Activated CD4-positive, alpha-beta memory T cell treated with anti-CD3 and anti-CD28 coated beads for 36 hours (primary cell): ENCODE measurements around the gene GRAMD2B. TPM values are rescaled to one million over a fixed set of nuclear protein-coding genes. Genes with fewer than 3 reads are reported as not detected.

Source experiments
- CTCF ChIA-PET: fragments of 350-600 bp; sonication (Branson Sonifier 250); formaldehyde crosslinking; loops from one replicate; lab custom pipeline; 2021; ENCODE audit warnings: antibody characterized with exemption, inconsistent platforms; lab: Charles Lee
- POLR2A ChIA-PET: fragments of 350-600 bp; sonication (Branson Sonifier 250); formaldehyde crosslinking; loops from one replicate; lab custom pipeline; 2021; ENCODE audit warnings: antibody characterized with exemption; lab: Charles Lee
- DNase-seq: peaks from one replicate; pipeline ENCODE4 v3.0.0-alpha.2; 2020
- H3K27ac Mint-ChIP-seq: one replicate; pipeline ENCODE4 v1.8.0; 2021; ENCODE audit warnings: mixed read lengths
- H3K27me3 Mint-ChIP-seq: one replicate; pipeline ENCODE4 v1.8.0; 2021; ENCODE audit warnings: mixed read lengths
- H3K36me3 Mint-ChIP-seq: one replicate; pipeline ENCODE4 v1.8.0; 2021; ENCODE audit warnings: mixed read lengths
- H3K4me1 Mint-ChIP-seq: one replicate; pipeline ENCODE4 v1.8.0; 2021; ENCODE audit warnings: low read depth, mixed read lengths
- H3K4me3 Mint-ChIP-seq: one replicate; pipeline ENCODE4 v1.8.0; 2021; ENCODE audit warnings: mild to moderate bottlenecking, mixed read lengths
- H3K9me3 Mint-ChIP-seq: one replicate; pipeline ENCODE4 v1.8.0; 2021; ENCODE audit warnings: mixed read lengths
- intact Hi-C: fragments of 100-400 bp; cut with micrococcal nuclease; formaldehyde crosslinking; loops from one replicate; pipeline ENCODE4 v1.15.1; 2023
- total RNA-seq, 2 experiments: library from RNA; stranded (reverse); gene quantifications; one replicate each; pipeline ENCODE4 v1.2.3, GENCODE V29; 2021

Gene GRAMD2B
- total RNA-seq, 2 experiments from 2014 or later = 9.9 to 10.4 TPM

DNA sequence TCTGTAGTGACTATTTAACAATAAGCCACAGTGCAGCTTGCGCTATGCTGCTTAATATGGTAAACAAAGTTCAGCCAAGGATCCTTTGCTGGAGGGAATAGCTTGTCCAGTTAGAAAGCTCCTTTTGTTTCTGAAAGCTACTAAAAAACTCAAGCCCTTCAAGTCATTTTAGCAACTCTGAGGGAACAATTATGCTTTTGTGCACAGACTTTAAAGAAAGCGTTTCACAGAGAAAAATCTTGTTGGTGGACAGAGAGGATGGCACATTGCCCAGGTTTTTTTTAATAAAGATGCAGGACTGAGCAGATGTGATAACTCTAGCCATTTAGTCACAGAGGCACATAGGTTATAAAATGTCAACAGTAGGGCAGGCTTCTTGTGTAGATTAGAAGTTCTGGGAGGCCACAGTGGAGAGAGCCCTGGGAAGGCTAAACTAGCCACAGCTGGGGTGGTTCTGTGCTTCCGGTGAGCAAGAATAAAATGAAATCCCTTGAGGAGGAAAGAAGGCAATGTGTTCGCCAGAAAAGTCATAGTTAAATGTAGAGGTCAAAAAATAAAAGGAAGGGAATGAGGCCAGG, 108.4 kb downstream of the GRAMD2B start:
- no peaks in the 10 kb centered on the region for H3K4me1 Mint-ChIP-seq
- ChIA-PET POLR2A (no interaction called here), CTCF (interaction anchor here (1.0 to 2.2 kb wide), 6 partner anchors 9 to 192 kb away, joined by 3 to 8 read pairs (median 5); no protein-coding TSS in a partner anchor)
- H3K9me3 Mint-ChIP-seq = no peaks in the 10 kb centered on the region
- peaks cover 2% of the 10 kb centered on the region for H3K27me3 Mint-ChIP-seq
- H3K36me3 Mint-ChIP-seq = no peaks in the 10 kb centered on the region
- H3K4me3 Mint-ChIP-seq = no peak overlapping the region
- intact Hi-C loops = no loop called here
- DNase-seq = no peak
- H3K27ac Mint-ChIP-seq = no peak overlapping the region

- CTCF ChIA-PET = interaction anchor here (0.6 to 11.9 kb wide), 5 partner anchors 7 to 195 kb away, joined by 4 to 119 read pairs (median 7); no protein-coding TSS in a partner anchor
- no peak overlapping the region for H3K4me3 Mint-ChIP-seq
- no peaks in the 10 kb centered on the region for H3K4me1 Mint-ChIP-seq
- H3K27ac Mint-ChIP-seq = no peak overlapping the region
- no peak for DNase-seq
- no peaks in the 10 kb centered on the region for H3K36me3 Mint-ChIP-seq
- no peaks in the 10 kb centered on the region for H3K27me3 Mint-ChIP-seq
- POLR2A ChIA-PET = no interaction called here
- no peaks in the 10 kb centered on the region for H3K9me3 Mint-ChIP-seq
- intact Hi-C loops = no loop called here
These were observed 111.3 kb downstream of the GRAMD2B start for GRCh38 chr5:126534553-126534952.

DNA sequence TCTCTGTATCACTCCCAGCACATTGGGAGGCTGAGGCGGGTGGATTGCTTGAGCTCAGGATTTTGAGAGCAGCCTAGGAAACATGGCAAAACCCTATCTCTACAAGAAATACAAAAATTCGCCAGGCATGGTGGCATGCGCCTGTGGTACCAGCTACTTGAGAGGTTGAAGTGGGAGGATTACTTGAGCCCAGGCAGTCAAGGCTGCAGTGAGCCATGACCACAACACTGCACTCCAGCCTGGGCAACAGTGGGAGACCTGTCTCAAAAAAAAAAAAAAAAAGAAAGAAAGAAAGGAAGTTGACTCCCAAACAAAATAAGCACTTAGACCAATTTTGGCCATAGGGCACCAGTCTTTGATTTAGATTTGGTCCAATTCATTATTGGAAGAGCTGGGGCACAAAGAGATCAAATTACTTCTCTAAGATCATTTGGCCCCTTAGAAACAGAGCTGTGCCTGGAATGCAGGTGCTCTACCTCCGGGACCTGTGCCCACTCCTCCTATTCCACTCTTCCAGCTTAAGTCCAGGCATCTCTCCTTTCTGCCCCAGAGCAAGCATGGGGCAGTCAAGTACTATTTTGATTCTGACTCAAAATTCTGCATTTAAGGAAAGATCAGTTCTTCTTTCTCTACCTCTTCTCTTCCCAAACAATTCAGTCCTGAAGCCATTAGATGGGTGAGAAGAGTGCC, 112.8 kb downstream of the GRAMD2B start:
- CTCF ChIA-PET = interaction anchor here (1.5 to 11.9 kb wide), 5 partner anchors 36 to 196 kb away, joined by 4 to 119 read pairs (median 5); no protein-coding TSS in a partner anchor
- Mint-ChIP-seq H3K9me3 (no peaks in the 10 kb centered on the region), H3K4me1 (no peaks in the 10 kb centered on the region), H3K4me3 (no peak overlapping the region), H3K36me3 (no peaks in the 10 kb centered on the region), H3K27ac (no peak overlapping the region), H3K27me3 (no peaks in the 10 kb centered on the region)
- POLR2A ChIA-PET = interaction anchor here (0.7 kb wide), 1 partner anchor 198 kb away, joined by 4 read pairs; no protein-coding TSS in a partner anchor
- DNase-seq = no peak
- intact Hi-C loops = loop anchor here (5.0 kb wide), 1 partner anchor 34 kb away; no protein-coding TSS in a partner anchor

DNA sequence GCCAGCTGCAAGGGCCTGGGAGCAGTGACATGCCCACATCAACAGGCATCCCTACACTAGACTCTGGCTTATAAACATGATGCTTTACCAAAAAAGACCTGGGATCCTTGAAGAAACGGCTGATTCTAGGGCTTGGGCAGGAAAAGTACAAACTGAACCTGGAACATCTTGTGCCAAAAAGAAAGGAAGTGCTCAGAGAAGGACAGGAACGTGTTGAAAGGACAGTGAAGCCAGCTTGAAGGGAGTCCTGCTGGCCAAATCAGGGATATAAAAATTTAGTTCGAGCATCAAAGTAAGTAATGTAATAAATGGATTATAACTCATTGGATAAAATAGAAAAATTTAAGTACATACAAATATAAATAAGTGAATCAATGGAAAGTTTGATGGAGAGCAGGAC, 113.7 kb downstream of the GRAMD2B start:
- Mint-ChIP-seq H3K4me3 (no peak overlapping the region), H3K27me3 (no peaks in the 10 kb centered on the region), H3K36me3 (no peaks in the 10 kb centered on the region), H3K9me3 (no peaks in the 10 kb centered on the region), H3K4me1 (no peaks in the 10 kb centered on the region), H3K27ac (no peak overlapping the region)
- ChIA-PET CTCF (interaction anchor here (1.7 to 11.9 kb wide), 4 partner anchors 167 to 197 kb away, joined by 5 to 119 read pairs (median 58); no protein-coding TSS in a partner anchor), POLR2A (no interaction called here)
- intact Hi-C loops = loop anchor here (5.0 kb wide), 1 partner anchor 35 kb away; no protein-coding TSS in a partner anchor
- no peak for DNase-seq

DNA sequence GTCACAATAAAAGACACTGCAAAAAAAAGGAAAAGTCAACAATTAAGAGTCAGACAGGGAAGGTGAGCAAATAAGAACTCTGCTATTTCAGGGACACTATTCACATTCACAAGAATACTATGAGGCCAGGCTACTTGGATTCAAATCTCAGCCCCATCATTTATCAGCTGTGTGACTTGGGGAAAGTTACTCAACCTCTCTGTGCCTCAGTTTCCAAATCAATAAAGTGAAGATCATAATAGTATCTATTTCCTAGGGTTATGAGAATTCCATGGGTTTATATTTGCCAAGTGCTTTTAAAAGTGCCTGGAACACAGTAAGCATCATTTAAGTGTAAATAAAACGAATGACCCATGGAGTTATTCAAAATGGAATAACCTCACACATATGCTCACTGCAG, 115.4 kb downstream of the GRAMD2B start:
- no peak for DNase-seq
- ChIA-PET CTCF (interaction anchor here (0.6 to 11.9 kb wide), 11 partner anchors 9 to 204 kb away, joined by 3 to 119 read pairs (median 5); partner anchors contain the start of gene PHAX), POLR2A (no interaction called here)
- no peaks in the 10 kb centered on the region for H3K9me3 Mint-ChIP-seq
- intact Hi-C loops = loop anchor here (5.0 kb wide), 1 partner anchor 36 kb away; no protein-coding TSS in a partner anchor
- H3K4me3 Mint-ChIP-seq = no peak overlapping the region
- H3K36me3 Mint-ChIP-seq = no peaks in the 10 kb centered on the region
- no peak overlapping the region for H3K27ac Mint-ChIP-seq
- no peaks in the 10 kb centered on the region for H3K4me1 Mint-ChIP-seq
- no peaks in the 10 kb centered on the region for H3K27me3 Mint-ChIP-seq

DNA sequence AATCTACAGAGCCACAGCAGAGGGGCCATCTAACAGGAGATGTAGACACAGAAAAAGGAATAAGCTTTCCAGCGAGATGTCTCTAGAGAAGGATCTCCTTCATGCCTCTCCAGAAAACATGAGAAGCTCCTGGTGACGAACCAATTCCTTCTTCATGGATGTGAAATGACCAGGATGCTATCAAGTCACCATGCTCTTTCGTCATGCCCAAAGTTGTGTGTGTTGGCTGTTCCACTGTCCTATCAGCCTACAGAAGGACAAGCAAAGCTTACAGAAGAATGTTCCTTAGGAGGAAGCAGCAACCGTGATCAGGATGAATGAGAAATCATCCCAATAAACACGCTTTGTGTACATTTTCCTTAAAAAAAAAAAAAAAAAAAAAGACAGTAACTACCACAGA, 117.4 kb downstream of the GRAMD2B start:
- H3K4me3 Mint-ChIP-seq = no peak overlapping the region
- no peaks in the 10 kb centered on the region for H3K27me3 Mint-ChIP-seq
- no peaks in the 10 kb centered on the region for H3K4me1 Mint-ChIP-seq
- no peak overlapping the region for H3K27ac Mint-ChIP-seq
- intact Hi-C loops = no loop called here
- H3K9me3 Mint-ChIP-seq = no peaks in the 10 kb centered on the region
- H3K36me3 Mint-ChIP-seq = no peaks in the 10 kb centered on the region
- no peak for DNase-seq
- POLR2A ChIA-PET = no interaction called here
- CTCF ChIA-PET = interaction anchor here (1.2 to 11.9 kb wide), 9 partner anchors 9 to 201 kb away, joined by 3 to 119 read pairs (median 12); partner anchors contain the start of gene PHAX

DNA sequence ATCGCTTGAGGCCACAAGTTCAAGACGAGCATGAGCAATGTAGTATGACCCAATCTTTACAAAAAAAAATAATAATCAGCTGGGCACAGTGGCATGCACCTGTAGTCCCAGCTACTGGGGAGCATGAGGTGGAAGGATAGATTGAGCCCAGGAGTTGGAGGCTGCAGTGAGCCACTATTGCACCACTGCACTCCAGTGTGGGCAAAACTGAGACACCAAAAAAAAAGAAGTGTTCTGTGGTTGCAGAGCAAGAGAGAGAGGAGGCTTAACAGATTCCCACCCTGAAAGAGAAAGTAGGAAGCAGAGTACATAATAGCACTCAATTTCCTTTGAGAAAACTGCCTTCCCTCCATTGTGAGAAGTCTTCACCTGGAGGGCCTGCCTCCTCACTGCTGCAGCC, 119.2 kb downstream of the GRAMD2B start:
- POLR2A ChIA-PET = no interaction called here
- Mint-ChIP-seq H3K27me3 (no peaks in the 10 kb centered on the region), H3K9me3 (no peaks in the 10 kb centered on the region), H3K36me3 (no peaks in the 10 kb centered on the region), H3K4me3 (no peak overlapping the region), H3K4me1 (no peaks in the 10 kb centered on the region), H3K27ac (no peak overlapping the region)
- CTCF ChIA-PET = interaction anchor here (0.9 to 11.9 kb wide), 5 partner anchors 9 to 202 kb away, joined by 3 to 119 read pairs (median 7); no protein-coding TSS in a partner anchor
- intact Hi-C loops = no loop called here
- DNase-seq = no peak

DNA sequence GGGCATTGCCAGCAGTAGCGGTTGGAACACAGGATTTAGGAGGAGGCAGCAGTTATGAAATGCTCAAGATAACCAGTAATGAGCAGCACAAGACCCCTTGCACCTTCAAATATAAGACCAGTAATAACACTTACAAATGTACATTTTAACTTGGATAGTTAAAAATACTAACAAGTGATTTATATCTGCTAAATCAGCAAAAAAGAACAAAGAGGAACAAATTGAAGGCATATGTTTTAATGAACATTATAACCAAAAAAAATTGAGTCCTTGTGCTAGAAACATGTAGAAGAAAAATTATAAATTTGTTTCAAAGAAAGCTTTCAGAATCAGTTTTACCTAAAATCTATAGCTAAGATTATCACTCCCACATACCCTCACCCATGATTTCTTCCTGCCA, 119.8 kb downstream of the GRAMD2B start:
- no peak overlapping the region for H3K27ac Mint-ChIP-seq
- H3K4me1 Mint-ChIP-seq = no peaks in the 10 kb centered on the region
- H3K36me3 Mint-ChIP-seq = no peaks in the 10 kb centered on the region
- POLR2A ChIA-PET = no interaction called here
- no peak for DNase-seq
- CTCF ChIA-PET = interaction anchor here (0.8 to 11.9 kb wide), 8 partner anchors 11 to 205 kb away, joined by 3 to 111 read pairs (median 4); partner anchors contain the start of gene PHAX
- H3K9me3 Mint-ChIP-seq = no peaks in the 10 kb centered on the region
- H3K4me3 Mint-ChIP-seq = no peak overlapping the region
- intact Hi-C loops = no loop called here
- no peaks in the 10 kb centered on the region for H3K27me3 Mint-ChIP-seq

DNA sequence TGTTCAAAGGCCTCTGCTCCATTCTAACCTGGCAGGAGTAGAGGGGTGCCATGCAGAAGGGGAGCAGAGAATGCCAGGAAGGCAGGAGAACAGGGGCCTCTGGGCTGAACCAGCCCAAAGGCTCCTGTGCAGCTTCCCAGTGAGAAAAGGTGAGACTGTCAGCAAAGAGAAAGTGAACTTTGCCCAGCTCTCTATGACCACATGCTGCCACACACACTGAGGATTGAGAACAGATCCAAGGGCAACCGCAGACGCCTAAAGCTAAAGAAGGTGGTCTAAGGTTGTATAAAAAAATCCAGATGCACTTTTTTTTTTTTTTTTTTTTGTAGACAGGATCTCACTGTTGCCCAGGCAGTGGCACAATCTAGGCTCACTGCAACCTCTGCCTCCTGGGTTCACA, 120.5 kb downstream of the GRAMD2B start:
- intact Hi-C loops = no loop called here
- no peaks in the 10 kb centered on the region for H3K36me3 Mint-ChIP-seq
- CTCF ChIA-PET = interaction anchor here (0.7 to 11.9 kb wide), 11 partner anchors 10 to 965 kb away, joined by 3 to 111 read pairs (median 4); partner anchors contain the start of gene PHAX
- no peak for DNase-seq
- POLR2A ChIA-PET = interaction anchor here (0.6 kb wide), 1 partner anchor 195 kb away, joined by 4 read pairs; no protein-coding TSS in a partner anchor
- no peaks in the 10 kb centered on the region for H3K27me3 Mint-ChIP-seq
- H3K27ac Mint-ChIP-seq = no peak overlapping the region
- H3K4me1 Mint-ChIP-seq = no peaks in the 10 kb centered on the region
- H3K9me3 Mint-ChIP-seq = no peaks in the 10 kb centered on the region
- H3K4me3 Mint-ChIP-seq = no peak overlapping the region

Other genes starting within 250 kb of the GRAMD2B start
- 1 to 10 TPM; 5.3 to 5.7 TPM for gene ALDH7A1, start 171.8 kb downstream of the GRAMD2B start, total RNA-seq
- 10 to 100 TPM; 40.7 to 43.2 TPM for gene PHAX, start 177.5 kb downstream of the GRAMD2B start, total RNA-seq